Mononuclear cell (primary cell): Measurements from ENCODE around the gene ARL11. TPM values are rescaled to one million over a fixed set of nuclear protein-coding genes. Genes with fewer than 3 reads are reported as not detected.
A peak's percentile ranks its signal among the peaks of the same experiment; 100 is the strongest.
"Not testable (repeated sequence)": the region's sequence is repeated elsewhere in the genome, so short reads cannot be mapped to it uniquely, and the experiment has no call there.

ENCODE experiments used
- H3K27me3 ChIP-seq: 2 replicates; pipeline ENCODE4 v1.6.0; 2011; ENCODE audit warnings: low read length, control low read depth; ENCODE audit not compliant: insufficient read depth
- H3K4me1 ChIP-seq: 2 replicates; pipeline ENCODE4 v1.5.1; 2011; ENCODE audit warnings: mild to moderate bottlenecking, low read length, control low read depth; ENCODE audit not compliant: insufficient read depth
- H3K4me3 ChIP-seq: 2 replicates; pipeline ENCODE4 v1.5.1; 2011; ENCODE audit warnings: mild to moderate bottlenecking, low read length, moderate library complexity
- H3K9me3 ChIP-seq: 2 replicates; pipeline ENCODE4 v1.5.1; 2011; ENCODE audit warnings: low read depth, mild to moderate bottlenecking, control low read depth, low read length
- total RNA-seq: library from RNA; depleted of rRNA; stranded (reverse); fragments of >200 nt; gene quantifications from one replicate; pipeline ENCODE4 v1.2.3, GENCODE V29; 2012

ARL11 gene
- 1.3 TPM for total RNA-seq

- Histone ChIP-seq H3K4me1 (peaks cover 56% of the 10 kb centered on the region), H3K4me3 (peak within 1 kb of the TSS; percentile 87), H3K27me3 (no peaks in the 10 kb centered on the region), H3K9me3 (no peaks in the 10 kb centered on the region)
Measured at GRCh38 chr13:49627831-49628652, at the start of gene ARL11. Gene ARL11 (plus strand): TSS chr13:49628507. CDS start chr13:49630448, 1,941 bp downstream.

- H3K27me3 ChIP-seq, result no peaks in the 10 kb centered on the region
- H3K4me1 ChIP-seq, result peaks cover 18% of the 10 kb centered on the region
- H3K9me3 ChIP-seq, result no peaks in the 10 kb centered on the region
- H3K4me3 ChIP-seq, result no peak overlapping the region
Measured at GRCh38 chr13:49579501-49579900, 48.8 kb upstream of the ARL11 start.

GRCh38 chr13:49580980-49581680, 47.2 kb upstream of the ARL11 start:
- Histone ChIP-seq H3K4me1 (peaks cover 27% of the 10 kb centered on the region), H3K27me3 (no peaks in the 10 kb centered on the region), H3K4me3 (no peak overlapping the region), H3K9me3 (no peaks in the 10 kb centered on the region)

GRCh38 chr13:49584771-49585182, 43.5 kb upstream of the ARL11 start:
- Histone ChIP-seq H3K27me3 (no peaks in the 10 kb centered on the region), H3K4me3 (peak overlapping the region; percentile 82), H3K4me1 (peaks cover 28% of the 10 kb centered on the region), H3K9me3 (no peaks in the 10 kb centered on the region)

- Histone ChIP-seq H3K27me3 (no peaks in the 10 kb centered on the region), H3K9me3 (no peaks in the 10 kb centered on the region), H3K4me3 (peak within 1 kb of the TSS; percentile 82), H3K4me1 (peaks cover 28% of the 10 kb centered on the region)
Measured at GRCh38 chr13:49585220-49586157, 42.8 kb upstream of the ARL11 start, which contains the start of gene RCBTB1. Gene RCBTB1 (minus strand): TSS chr13:49585558. CDS start chr13:49567279, 18,279 bp downstream.

GRCh38 chr13:49586717-49587116, 41.6 kb upstream of the ARL11 start:
- Histone ChIP-seq H3K4me1 (peaks cover 21% of the 10 kb centered on the region), H3K27me3 (no peaks in the 10 kb centered on the region), H3K9me3 (no peaks in the 10 kb centered on the region)

GRCh38 chr13:49587311-49587847, 40.9 kb upstream of the ARL11 start:
- Histone ChIP-seq H3K4me3 (no peak overlapping the region), H3K4me1 (peaks cover 21% of the 10 kb centered on the region), H3K27me3 (no peaks in the 10 kb centered on the region)

More at GRCh38 chr13:49586717-49587116, 41.6 kb upstream of the ARL11 start:
- H3K4me3 ChIP-seq, result no peak overlapping the region

GRCh38 chr13:49590714-49591113, 37.6 kb upstream of the ARL11 start:
- H3K27me3 ChIP-seq, H3K4me1 ChIP-seq, H3K4me3 ChIP-seq, H3K9me3 ChIP-seq: not testable (repeated sequence)

More at GRCh38 chr13:49587311-49587847, 40.9 kb upstream of the ARL11 start:
- H3K9me3 ChIP-seq, result no peaks in the 10 kb centered on the region

GRCh38 chr13:49593876-49594275, 34.4 kb upstream of the ARL11 start:
- not testable (repeated sequence) for H3K9me3 ChIP-seq, H3K4me3 ChIP-seq, H3K27me3 ChIP-seq, H3K4me1 ChIP-seq

GRCh38 chr13:49594576-49594975, 33.7 kb upstream of the ARL11 start:
- no peaks in the 10 kb centered on the region for H3K9me3 ChIP-seq
- H3K4me1 ChIP-seq, result no peaks in the 10 kb centered on the region
- no peak overlapping the region for H3K4me3 ChIP-seq
- no peaks in the 10 kb centered on the region for H3K27me3 ChIP-seq

- Histone ChIP-seq H3K27me3 (no peaks in the 10 kb centered on the region), H3K4me3 (no peak overlapping the region), H3K9me3 (no peaks in the 10 kb centered on the region)
Measured at GRCh38 chr13:49596221-49596620, 32.1 kb upstream of the ARL11 start.

GRCh38 chr13:49597043-49597641, 31.2 kb upstream of the ARL11 start:
- H3K4me1 ChIP-seq, result no peaks in the 10 kb centered on the region
- no peaks in the 10 kb centered on the region for H3K27me3 ChIP-seq
- no peaks in the 10 kb centered on the region for H3K9me3 ChIP-seq
- H3K4me3 ChIP-seq, result no peak overlapping the region

More at GRCh38 chr13:49596221-49596620, 32.1 kb upstream of the ARL11 start:
- H3K4me1 ChIP-seq, result no peaks in the 10 kb centered on the region

GRCh38 chr13:49602005-49602404, 26.3 kb upstream of the ARL11 start:
- Histone ChIP-seq H3K27me3 (no peaks in the 10 kb centered on the region), H3K4me1 (peaks cover 5% of the 10 kb centered on the region), H3K9me3 (no peaks in the 10 kb centered on the region), H3K4me3 (no peak overlapping the region)

GRCh38 chr13:49602615-49603014, 25.7 kb upstream of the ARL11 start:
- H3K9me3 ChIP-seq, H3K4me3 ChIP-seq, H3K27me3 ChIP-seq, H3K4me1 ChIP-seq: not testable (repeated sequence)
